Stimulated activated CD8-positive, alpha-beta memory T cell treated with anti-CD3 and anti-CD28 coated beads, Interleukin-4, amount 100 ng/mL, for 1 hour (primary cell): ENCODE results near the gene DIAPH3.

Experiments used
- DNase-seq, 2 donors: peaks; one replicate each; pipeline ENCODE4 v3.0.0-alpha.2; 2020; ENCODE audit warnings: low read depth in 2 of 2, low spot score in 1 of 2

The DIAPH3 gene

DNA sequence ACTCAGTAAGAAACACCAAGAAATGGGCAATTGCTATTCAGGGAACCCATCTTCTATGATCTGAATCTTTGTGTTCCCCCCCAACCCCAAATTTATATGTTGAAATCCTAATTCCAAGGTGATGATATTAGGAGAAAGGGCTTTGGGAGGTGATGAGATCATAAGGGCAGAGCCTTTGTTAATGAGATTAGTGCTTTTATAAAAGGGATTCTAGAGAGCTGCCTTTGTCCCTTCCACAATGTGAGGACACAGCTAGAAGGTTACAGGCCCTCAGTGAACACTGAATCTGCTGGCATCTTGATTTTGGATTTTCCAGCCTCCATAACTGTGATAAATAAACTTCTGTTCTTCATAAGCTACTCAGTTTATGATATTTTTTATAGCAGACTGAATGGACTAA lies 376.0 kb downstream of the DIAPH3 start:
- no peak for DNase-seq

- DNase-seq = no peak
Measured at GRCh38 chr13:59782696-59783095, 381.0 kb downstream of the DIAPH3 start.

GRCh38 chr13:59780058-59780457 lies 383.7 kb downstream of the DIAPH3 start:
- DNase-seq = no peak

DNA sequence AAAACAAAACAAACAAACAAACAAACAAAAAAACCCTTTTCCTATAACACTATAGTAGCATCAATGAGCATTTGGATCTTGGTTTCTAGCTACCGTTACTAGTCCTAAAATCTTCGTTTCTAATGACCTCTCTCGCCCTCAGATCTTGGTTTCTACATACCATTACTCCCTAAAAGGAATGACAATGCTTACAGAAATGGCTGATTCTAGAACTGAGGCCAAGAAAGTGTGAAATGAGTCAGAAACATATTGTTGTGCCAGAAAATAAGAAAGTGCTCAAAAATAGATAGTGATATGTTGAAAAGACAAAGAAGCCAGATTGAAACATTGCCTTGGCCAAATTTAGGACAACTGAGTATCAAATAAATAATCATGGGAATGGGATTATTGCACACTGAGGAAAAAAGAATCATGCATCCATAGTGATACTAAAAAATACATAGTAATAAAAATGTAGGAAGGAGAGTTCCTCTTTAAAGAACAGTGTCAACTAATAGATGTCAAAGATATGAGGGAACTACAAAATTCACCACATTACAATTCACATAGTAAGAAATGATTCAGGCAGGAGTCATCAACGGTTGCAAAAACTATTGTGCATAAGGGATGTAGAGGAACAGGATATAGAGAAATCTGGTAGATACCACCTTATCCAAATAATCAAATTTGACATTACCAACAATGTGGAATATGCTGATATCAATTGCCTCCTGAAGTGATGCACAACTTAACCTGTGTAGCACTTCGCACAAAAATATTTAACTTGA lies 386.6 kb downstream of the DIAPH3 start:
- DNase-seq = no peak

GRCh38 chr13:59774491-59774971 lies 389.2 kb downstream of the DIAPH3 start:
- no peak for DNase-seq

DNA sequence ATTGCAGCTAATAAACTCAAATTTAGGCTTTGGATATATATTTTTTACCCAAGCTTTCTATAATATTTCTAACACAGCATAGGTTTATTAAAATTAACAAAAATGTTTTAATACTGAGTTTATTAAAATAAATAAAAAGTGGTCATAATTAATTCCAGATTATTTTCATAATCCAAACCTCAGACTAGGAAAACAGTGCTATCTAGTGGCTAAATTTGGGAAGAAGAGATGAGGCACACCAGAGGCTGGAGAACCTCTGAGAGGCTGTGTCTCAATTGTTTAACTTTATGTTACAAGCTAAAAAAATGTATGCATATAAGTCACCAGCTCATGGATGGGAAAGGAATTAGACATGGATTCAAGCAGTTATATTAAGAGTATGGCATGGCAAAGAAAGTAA lies 392.5 kb downstream of the DIAPH3 start:
- no peak for DNase-seq

GRCh38 chr13:59770451-59770850 lies 393.3 kb downstream of the DIAPH3 start:
- DNase-seq = no peak

DNA sequence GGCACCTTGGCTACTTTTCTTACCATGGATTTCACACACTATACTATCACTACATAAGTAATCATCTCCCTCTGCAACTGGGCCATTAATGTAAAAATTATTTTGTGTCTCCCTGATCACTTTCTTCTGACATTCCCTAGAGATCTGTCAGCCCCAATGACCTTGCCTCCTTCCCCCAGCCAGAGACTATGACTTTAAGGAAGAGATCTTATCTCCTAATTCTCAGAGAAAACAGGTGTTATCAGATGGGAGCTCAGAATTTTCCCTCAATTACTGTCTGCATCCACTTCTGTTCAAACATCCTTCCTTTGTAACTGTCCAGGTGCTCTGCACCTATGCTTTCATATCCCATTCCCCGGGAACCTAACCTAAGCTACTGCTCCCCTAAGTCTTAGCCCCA lies 397.5 kb downstream of the DIAPH3 start:
- no peak for DNase-seq

DNA sequence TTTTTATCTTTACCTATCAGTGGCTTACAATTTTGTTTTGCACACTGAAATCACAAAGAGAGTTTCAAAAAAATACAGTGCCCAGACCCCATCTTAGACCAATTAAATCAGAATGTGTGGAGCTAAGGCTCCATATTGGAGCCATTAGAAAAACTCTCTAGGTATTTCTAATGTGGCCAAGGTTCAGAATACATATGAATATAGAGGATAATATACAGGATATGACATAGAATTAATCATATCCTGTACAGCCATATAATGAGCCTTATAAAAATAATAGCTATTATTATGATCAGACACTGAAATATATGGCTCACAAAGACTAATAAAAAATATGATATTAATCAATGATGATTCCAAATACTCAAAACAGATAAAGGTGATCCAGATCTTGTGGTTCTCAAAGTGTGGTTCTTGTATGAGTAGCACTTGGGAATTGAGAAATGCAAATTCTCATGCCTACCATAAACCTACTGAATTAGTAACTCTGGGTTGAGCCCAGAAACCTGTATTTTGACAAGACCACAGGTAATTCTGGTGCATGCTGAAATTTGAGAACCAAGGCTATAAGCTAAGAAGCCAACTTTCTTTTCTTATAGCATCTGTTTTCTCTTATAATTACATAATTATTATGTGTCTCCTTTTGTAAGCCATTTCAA lies 408.0 kb downstream of the DIAPH3 start:
- no peak for DNase-seq

- no peak for DNase-seq
Measured at GRCh38 chr13:59754411-59754810, 409.3 kb downstream of the DIAPH3 start.

GRCh38 chr13:59750860-59751259 lies 412.9 kb downstream of the DIAPH3 start:
- DNase-seq = no peak

- DNase-seq = no peak
Measured at GRCh38 chr13:59748046-59748445, 415.7 kb downstream of the DIAPH3 start.

DNA sequence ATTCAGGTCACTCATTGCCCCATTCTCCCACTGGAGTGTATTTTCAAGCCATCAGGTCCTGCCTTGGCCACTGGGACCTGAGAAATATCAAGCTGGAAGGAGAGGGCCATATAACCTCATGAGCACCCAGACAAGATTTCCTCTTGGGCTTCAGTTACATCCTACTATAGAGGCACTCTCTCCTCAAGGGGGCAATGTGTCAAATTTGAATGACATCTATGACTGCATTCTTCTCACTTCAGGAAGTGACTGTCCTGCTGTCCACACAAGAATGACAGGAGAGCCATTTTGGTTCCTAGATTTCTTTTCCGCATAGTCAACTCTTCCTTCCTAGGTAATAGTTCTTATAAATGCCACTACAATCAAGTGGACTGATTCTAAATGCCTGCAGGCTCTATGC lies 416.2 kb downstream of the DIAPH3 start:
- no peak for DNase-seq

DNA sequence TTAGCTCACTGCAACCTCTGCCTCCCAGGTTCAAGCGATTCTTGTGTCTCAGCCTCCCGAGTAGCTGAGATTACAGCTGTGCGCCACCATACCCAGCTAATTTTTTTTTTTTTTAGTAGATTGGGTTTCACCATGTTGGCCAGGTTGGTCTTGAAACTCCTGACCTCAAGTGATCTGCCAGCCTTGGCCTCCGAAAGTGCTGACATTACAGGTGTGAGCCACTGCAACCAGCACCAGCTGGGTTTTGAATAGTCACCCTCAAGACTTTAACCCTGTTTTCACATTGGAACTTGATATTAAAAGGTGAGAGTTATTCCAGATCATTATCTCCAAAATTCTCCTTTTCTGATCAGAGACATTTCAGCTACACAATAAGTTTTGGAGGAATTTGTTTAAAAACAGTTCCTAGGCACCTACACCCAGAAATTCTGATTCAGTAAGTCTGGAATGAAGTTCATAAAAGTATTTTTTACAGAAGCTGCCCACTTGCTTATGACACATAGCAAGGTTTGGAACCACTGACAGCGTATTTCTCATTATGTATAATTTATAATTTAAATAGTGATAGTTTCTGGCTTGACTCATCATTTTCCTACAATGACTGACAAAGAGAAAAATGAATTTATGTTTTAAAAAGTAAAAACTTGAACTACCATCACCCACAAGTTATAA lies 417.3 kb downstream of the DIAPH3 start:
- no peak for DNase-seq

GRCh38 chr13:59745392-59745788 lies 418.3 kb downstream of the DIAPH3 start:
- DNase-seq = no peak

DNA sequence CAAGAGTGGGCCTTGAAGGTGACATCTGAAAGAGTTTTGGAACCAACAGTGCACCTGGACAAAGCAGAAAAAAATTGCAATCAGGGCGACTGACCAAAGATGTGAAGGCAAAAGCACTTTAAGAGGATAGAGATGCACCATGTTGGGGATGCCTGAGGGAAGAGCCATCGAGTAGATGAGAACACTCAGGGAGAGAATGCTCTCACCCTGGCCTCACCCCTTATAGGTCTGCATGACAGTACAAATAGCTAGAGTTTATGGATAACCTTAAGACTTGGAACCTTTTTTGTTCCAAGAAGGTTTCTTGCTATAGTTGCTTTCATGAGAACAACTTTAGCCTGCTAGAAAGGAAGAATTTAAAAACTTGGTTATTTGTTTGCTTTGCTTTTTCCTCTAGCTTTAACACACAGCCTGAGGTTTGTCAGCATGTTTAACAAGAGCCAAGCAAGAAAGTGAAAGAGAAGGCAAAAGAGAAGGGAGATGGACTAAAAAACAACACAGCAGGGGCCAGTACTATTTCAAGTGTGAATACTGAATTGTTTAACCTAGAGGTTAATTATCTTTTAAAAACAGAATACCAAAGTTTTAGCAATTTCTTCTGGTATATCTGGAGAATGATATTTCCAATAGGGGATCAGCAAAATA lies 418.9 kb downstream of the DIAPH3 start:
- no peak for DNase-seq

DNA sequence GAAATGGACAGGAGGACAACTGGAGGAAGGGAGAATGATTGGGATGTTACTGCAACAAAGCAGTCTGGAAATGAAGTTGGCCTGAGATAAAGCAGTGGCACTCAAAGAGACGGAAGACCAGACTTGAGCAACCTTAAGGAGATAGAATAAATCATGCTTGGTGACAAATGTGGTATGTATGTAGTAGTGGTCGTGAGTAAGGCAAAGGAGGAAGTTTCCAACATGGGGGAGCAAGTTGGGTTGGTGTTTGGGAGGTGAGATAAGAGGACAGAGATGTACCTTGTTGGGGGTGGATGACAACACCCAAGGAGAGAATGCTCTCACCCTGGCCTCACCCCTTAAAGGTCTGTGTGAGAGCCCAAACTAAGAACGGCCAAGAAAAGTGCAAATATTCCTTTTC lies 420.5 kb downstream of the DIAPH3 start:
- DNase-seq = no peak

- DNase-seq = no peak
Measured at GRCh38 chr13:59742467-59742866, 421.3 kb downstream of the DIAPH3 start.

- DNase-seq = no peak
Measured at GRCh38 chr13:59738921-59739320, 424.8 kb downstream of the DIAPH3 start.

GRCh38 chr13:59734393-59734792 lies 429.3 kb downstream of the DIAPH3 start:
- no peak for DNase-seq

DNA sequence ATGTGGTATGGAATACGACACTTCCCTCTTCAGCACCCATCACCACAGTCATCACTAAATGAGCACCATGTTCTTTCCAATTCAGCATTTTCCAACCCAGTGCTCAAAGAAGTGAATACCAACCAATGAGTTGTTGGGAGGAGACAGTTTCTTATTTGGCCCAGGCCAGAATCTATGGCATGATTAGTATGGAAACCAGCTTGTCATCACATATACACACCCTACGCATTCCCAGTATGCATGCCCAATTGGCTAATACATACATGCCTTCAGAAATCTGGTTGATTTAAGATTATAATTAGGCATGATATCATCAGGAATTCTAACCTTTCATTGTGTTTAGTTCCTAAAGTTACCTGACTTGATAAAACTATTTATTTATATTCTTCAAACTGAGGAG lies 430.0 kb downstream of the DIAPH3 start:
- DNase-seq = no peak

DNA sequence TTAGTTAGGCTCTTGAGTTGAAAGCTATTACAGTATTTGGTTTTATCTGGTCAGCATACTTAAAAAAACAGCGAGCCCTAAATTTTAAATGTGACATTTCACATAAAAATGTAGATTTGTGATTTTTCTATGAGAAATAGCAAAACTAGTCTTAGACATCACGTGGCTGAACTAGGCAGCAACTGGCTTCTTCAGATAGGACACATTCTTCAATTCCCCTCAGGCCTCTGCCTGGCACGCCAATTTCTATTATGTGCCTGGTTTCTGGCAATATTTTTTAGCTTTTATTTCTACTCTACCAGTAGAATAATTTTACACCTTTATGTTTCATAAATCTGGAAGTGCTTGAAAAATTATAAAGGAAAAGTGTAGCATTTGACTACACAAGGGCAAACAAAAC lies 433.7 kb downstream of the DIAPH3 start:
- no peak for DNase-seq
